ENCODE results near the gene PPP1R16B.
A peak's percentile ranks its signal among the peaks of the same experiment; 100 is the strongest.

PPP1R16B gene

DNA sequence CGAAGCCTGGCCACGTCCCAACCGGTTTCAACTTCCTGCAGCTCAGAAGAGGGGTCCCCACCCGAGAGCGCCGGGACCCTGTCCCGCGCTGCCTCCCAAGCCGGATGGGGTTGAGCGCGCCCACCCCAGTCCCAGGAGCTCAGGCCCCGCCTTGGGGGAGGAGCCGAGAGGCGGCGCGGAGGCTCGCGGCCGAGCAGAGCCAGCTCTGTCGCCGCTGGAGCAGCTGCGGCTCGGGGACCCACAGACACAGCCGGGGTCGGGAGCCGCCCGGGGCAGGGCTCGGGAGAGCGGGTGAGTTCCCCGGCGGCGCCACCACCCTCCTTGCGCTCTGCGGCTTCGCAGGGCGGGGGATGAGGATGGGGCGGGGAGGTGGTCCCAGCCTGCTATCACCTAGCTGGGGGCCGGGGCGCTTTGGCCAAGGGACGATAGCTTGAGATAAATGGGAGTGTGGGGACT lies at the start of gene PPP1R16B:
Gene PPP1R16B (plus strand): TSS at position 196 of the 456 bp plus-strand sequence. CDS start 30,229 bp downstream, outside the sequence.
- peak; percentile 55 to 70 (median 55) for DNase-seq (ENCODE audit: low read depth in 2 of 3, low spot score in 2 of 3)

DNA sequence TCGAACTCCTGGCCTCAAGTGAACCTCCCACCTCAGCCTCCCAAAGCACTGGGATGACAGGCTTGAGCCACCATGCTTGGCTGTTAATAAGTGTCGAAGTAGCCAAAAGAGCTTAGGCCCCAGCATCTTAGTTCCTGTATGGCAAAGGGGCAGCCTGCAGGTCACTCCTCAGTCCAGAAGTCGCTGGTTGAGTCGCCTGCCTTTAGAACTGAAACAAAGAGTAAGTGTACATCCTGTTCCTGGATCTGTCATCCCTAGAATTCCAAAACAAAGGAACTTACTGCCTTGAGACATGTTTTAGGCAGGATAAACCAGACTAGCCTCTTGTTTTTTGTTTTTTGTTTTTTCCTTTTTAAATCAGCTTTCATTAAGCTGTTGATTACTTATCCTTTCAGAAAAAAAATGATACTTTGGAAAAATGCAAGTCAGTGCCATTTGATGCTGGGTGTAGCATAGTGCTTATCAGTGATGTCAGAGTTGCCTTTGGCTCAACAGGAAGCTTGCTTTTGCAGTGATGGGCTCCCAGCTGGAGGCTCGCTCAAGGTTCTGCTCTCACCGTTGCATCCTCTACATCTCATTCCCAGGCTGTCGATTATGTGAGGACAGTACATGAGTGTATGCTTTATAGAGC lies 48.2 kb upstream of the PPP1R16B start:
- no peak for DNase-seq (ENCODE audit: low read depth in 2 of 3, low spot score in 2 of 3)

DNA sequence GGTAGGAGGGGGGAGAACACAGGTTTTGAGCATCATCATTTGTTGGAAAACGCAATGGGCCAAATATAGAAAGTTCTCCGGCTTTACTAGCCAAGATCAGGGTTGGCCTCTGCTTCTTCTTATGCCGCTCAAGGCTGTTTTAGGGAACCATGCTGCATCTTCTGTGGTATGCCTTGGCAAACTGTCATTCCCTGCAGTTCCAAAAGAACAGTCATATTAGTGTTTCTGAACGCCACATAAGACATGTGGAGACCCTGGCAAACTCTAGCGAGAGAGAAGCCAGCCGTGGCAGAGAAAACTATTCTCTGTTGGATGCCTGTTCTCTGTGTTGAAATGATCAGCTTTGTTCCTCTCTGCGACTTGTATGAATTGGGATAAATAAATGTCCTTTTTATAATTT lies 46.4 kb upstream of the PPP1R16B start:
- no peak for DNase-seq (ENCODE audit: low read depth in 2 of 3, low spot score in 2 of 3)

DNA sequence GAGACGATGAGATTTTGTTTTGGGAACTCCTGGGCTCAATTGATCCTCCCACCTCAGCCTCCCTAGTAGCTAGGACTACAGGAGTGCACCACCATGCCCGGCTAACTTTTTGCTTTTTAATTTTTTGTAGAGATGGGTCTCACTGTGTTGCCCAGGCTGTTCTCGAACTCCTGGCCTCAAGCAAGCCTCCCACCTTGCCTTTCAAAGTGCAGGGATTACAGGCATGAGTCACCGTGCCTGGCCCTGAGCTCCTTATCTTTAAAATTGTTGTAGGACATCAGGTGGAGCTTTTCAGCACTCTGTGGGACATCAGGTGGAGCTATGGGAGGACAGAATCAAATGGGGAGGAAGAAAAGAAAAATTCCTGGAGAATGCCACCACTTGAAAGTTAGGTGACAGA lies 44.5 kb upstream of the PPP1R16B start:
- no peak for DNase-seq (ENCODE audit: low read depth in 2 of 3, low spot score in 2 of 3)

DNA sequence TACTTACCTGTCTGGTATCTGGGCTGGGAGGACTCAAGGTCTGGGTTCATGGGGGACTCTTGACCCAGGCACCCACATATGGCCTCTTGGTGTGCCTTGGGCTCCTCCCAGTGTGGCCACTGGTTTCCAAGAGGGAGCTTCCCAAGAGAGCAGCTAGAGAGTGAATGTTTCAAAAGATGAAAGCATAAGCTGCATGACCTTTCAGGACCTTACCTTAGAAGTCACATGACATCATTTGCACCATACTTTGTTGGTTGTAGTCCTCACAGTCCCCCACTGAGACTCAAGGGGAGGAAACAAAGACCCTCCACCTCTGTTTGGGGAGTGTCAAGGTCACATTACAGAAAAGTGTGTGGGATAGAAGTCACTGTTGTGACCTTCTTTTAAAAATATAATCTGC lies 43.3 kb upstream of the PPP1R16B start:
- no peak for DNase-seq (ENCODE audit: low read depth in 2 of 3, low spot score in 2 of 3)

DNA sequence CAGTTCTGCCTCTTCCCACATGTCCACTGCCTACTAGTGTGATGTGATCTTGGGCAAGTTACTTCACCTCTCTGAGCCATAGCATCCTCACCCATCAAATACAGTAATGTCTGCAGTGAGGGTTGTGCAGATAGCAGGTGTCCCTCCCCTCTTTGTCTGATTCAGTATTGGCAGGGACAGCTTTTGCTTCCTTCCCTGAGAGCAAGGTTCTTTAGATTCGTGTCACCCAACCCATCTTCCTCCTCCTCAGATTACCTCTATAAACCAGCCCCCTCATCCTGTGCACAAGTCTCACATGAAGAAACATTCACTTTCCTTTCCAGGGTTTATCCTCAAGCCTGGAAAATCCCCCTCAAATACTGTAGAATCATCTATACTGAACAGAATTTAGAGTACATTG lies 41.9 kb upstream of the PPP1R16B start:
- no peak for DNase-seq (ENCODE audit: low read depth in 2 of 3, low spot score in 2 of 3)

DNA sequence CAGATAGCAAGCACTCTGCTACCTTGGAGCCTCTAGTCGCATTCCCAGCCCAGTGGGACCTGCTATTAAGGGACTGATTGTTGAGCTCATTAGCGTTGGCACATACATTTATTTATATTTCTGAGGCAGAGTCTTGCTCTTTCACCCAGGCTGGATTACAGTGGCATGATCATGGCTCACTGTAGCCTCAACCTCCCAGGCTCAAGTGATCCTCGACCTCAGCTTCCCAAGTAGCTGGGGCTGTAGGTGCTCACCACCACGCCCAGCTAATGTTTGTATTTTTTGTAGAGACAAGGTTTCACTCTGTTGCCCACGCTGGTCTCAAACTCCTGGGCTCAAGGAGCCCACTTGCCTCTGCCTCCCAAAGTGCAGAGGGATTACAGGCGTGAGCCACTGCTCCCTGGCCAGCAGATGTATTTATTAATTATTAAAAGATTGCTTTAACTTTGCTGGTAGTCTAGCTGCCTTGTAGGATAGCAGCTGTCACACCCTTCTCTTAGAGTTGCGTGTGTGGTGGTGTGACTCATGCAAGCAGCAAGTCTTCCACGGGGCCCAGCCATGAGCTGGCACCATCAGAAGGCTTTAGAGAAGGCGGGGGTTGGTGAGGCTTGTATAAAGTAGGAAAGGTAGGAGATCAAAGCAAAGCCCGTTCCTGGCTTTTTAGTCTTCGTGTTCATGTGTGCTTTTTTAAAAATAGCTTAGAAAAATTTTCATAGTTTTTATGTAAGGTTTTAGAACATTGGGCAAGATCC lies 40.8 kb upstream of the PPP1R16B start:
- peak in 2 of 3 experiments; percentile 19 to 32 for DNase-seq (ENCODE audit: low read depth in 2 of 3, low spot score in 2 of 3)

DNA sequence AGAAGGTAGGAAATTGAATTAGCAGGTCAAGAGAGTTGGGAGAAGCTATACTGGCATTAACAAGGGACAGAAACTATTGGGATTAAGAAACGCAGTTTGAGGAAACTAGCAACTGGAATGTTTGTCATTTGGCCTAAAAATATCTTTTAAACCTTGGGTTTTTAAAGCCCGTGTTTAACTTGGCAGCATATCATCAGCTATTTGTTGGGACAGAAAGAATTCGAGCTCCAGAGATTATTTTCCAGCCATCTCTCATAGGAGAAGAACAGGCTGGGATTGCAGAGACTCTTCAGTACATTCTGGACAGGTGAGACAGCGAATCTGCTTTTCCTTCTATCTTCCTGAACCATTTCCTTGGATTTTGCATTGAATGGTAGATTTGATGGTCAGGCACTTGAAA lies 39.4 kb upstream of the PPP1R16B start:
- DNase-seq (ENCODE audit: low read depth in 2 of 3, low spot score in 2 of 3): no peak

DNA sequence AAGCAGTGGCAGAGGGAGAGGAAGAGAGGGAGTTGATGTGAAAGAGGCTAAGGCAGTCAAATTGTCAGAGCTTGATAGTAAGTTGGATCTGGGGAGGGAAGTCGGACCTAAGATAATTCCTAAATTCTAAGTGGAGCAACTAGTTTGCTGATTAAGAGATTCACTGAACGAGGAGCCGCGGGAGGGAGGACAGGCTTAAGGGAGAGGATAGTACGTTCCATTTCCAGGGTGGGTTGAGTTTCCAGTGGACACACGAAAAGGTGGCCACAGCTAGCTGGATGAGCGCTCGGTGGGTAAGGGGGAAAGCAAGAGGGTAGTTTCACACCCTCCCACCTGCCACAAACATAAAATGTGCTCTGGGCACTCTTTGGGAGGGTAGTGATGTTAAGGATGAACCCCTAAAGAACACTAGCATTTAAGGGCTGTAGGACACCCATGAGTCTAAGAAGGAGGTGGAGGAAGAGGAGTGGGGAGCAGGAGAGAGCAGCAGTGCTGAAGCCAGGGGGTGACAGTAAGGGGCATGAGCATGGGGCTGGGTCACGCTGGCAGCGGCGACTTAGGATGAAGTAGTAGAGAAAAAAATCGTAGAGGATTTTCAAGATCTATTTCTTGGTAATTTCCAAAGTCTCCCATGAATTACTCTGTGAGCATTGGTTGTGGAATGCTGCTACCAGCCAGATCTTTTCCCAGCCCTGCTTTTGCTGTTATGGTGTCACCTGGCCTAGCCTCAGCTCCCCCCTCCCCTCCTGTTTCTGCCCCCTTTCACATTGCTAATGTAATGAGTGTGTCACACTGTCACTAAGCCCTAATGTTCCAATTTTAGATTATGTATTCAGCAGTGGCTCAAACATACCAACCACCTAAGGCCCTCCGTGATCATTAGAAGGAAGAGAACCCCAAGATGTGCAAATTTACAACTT lies 35.9 kb upstream of the PPP1R16B start:
- no peak for DNase-seq (ENCODE audit: low read depth in 2 of 3, low spot score in 2 of 3)

DNA sequence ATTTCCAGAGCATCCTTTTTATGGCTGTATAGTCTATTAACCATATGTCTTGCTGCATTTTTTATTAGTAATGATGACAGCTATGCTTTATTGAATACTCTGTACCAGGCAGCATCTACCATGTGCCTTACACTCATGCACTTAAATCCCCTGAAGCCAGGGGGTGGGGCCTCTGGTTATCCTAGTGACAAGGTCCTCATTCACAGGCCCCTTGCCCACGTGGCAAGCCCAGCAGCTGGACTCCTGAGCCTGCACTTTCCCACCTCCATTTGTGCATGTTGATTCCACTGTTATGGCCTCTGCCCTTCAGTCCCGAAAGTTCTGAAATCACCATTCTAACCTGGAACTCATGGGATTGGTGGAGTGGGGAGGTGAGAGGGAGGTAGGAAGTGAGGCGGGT lies 35.0 kb upstream of the PPP1R16B start:
- no peak for DNase-seq (ENCODE audit: low read depth in 2 of 3, low spot score in 2 of 3)

DNA sequence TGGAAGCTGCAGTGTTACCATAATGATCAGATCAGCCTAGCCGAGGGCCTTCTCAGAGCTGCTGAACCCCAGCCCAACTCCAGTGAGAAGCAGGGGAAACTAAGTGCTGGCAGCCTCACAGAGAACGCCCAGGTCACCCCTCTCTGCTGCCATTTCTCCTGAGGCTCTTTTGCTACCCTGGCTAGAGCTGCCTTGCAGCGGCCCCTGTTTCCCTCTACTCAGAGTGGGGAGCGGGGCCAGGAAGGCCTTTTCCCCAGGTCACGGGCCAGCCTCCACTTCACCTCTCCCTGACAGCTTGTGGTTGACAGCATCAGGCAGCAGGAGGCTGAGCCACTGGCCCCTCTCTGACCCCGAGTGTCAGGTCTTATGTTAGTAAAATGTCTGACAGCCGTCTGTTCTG lies 34.5 kb upstream of the PPP1R16B start:
- no peak for DNase-seq (ENCODE audit: low read depth in 2 of 3, low spot score in 2 of 3)

DNA sequence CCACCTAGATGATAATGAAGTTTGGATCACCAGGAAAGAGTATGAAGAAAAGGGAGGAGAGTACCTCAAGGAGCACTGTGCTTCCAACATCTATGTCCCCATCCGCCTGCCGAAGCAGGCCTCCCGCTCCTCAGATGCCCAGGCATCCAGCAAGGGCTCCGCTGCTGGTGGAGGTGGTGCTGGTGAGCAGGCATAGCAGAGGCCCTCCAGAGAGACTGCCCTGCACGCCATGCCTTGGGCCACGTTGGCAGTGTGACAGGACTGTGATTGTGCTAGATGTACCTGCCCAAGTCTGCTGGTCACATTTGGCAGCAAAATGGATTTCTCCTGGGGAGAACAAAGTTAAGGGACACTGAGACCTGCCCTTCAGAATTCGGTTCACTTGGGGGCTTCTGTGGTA lies 33.9 kb upstream of the PPP1R16B start:
- no peak for DNase-seq (ENCODE audit: low read depth in 2 of 3, low spot score in 2 of 3)

DNA sequence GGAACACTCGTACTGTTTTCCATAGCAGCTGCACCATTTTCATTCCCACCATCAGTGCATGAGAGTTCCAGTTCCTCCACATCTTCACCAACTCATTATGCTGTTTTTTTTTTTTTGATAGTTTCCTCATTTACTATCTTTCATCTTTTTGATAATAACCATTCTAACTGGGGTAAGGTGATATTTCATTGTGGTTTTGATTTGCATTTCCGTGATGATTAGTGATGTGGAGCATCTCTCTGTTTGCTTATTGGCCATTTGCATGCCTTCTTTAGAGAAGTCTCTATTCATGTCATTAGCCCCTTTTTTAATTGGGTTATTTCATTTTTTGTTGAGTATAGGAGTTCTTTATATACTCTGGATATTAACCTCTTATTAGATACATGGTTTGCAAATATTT lies 31.3 kb upstream of the PPP1R16B start:
- no peak for DNase-seq (ENCODE audit: low read depth in 2 of 3, low spot score in 2 of 3)

DNA sequence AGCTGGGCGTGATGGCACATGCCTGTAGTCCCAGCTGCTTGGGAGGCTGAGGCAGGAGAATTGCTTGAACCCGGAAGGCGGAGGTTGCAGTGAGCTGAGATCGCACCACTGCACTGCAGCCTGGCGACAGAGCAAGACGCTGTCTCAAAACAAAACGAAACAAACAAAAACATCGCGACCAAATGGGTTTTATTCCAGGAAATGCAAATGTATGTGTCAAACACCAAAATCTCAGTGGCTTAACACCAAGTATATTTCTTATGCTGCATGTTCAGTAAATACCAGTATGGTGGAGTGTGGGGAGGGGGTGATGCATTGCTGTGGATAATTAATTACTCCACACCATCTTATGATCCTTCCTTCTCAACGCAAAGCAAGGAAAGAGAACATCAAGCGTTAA lies 29.1 kb upstream of the PPP1R16B start:
- DNase-seq (ENCODE audit: low read depth in 2 of 3, low spot score in 2 of 3): no peak

DNA sequence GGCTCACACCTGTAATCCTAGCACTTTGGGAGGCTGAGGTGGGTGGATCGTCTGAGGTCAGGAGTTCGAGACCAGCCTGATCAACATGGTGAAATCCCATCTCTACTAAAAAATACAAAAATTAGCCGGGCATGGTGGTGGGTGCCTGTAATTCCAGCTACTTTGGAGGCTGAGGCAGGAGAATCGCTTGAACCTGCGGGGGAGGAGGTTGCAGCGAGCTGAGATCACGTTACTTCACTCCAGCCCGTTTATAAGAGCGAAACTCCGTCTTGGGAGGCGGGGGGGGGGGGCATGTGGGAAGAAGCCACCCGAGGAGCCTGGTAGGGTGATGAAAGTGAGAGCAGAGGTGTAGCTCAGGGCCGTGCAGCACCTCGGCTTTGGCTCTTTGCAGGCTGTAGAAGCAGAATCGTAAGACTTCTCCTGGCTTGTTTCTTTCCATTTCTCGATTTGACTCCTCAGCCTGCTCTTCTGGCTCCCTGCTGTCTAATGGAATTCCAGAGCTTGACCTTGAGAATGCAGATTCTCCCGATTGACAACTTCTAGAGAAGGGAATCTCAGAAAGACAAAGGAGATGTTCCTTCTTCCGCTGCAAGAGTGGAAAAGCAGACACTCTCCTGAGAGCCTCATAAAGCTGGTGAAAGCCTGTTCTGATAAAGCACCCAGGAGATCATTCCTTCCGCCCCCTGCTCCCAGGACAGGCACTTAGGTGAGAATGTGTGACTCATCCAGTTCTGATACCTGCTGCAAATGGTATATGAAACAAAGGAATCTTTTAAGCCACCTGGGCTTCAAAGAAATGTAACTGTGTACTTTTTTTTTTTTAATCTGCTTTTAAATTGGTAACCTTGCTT lies 26.0 kb upstream of the PPP1R16B start:
- no peak for DNase-seq (ENCODE audit: low read depth in 2 of 3, low spot score in 2 of 3)

DNA sequence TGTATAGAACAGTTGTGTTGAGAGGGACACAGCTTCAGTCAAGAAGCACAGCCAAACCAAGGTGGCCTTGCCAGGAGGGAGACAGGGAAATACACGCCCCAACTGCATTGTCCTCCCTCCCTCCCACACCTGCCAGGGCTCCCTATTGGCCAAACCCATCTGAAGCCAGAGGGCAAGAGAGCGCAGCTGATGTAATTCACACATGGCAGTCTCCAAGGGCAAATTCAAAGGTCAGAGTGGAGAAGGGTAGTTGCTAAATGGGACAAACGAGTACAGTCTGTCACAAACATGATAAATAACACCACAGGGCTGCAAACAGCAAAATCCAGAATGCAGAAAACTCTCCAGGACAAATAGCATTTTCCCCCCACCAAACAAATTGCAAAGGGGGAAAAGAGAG lies 23.2 kb upstream of the PPP1R16B start:
- DNase-seq (ENCODE audit: low read depth in 2 of 3, low spot score in 2 of 3): no peak

DNA sequence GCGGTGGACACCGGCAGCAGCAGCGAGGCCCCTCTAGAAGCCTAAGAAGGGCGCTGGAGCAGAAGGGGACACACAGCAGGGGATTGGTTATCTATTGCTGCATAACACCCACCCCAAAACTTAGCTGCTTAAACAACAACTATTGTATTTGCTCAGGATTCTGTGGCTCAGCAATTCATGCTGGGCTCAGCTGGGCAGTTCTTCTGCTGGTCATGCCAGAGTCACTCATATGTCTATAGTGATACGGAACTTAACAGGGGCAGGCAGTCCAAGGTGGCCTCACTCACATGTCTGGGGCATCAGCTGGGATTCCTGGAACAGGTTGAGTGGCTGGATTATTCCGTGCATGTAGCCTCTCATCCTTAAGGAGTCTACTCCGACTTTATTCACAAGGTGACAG lies 17.6 kb upstream of the PPP1R16B start:
- no peak for DNase-seq (ENCODE audit: low read depth in 2 of 3, low spot score in 2 of 3)

DNA sequence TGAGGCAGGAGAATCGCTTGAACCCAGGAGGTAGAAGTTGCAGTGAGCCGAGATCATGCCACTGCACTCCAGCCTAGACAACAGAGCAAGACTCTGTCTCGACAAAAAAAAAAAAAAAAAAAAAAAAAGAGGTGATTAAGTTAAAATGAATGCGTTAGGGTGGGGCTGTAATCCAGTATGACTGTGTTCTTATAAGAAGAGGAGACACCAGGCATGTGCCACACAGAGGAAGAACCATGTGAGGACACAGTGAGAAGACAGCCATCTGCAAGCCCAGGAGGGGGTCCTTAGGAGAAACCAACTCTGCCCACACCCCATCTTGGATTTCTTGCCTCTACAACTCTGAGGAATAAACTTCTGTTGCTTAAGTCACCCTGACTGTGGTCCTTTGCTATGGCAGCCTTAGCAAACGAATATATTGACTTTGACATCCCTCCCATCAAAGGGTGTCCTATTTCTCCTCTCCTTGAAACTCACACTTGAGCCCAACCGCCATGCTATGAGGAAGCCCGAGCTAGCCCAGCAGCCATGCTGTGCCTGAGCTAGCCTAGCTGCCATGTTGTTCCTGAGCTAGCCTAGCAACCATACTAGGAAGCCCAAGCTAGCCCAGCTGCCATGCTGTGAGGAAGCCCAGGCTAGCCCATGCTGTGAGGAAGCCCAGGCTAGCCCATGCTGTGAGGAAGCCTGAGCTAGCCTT lies 15.8 kb upstream of the PPP1R16B start:
- DNase-seq (ENCODE audit: low read depth in 2 of 3, low spot score in 2 of 3): no peak

DNA sequence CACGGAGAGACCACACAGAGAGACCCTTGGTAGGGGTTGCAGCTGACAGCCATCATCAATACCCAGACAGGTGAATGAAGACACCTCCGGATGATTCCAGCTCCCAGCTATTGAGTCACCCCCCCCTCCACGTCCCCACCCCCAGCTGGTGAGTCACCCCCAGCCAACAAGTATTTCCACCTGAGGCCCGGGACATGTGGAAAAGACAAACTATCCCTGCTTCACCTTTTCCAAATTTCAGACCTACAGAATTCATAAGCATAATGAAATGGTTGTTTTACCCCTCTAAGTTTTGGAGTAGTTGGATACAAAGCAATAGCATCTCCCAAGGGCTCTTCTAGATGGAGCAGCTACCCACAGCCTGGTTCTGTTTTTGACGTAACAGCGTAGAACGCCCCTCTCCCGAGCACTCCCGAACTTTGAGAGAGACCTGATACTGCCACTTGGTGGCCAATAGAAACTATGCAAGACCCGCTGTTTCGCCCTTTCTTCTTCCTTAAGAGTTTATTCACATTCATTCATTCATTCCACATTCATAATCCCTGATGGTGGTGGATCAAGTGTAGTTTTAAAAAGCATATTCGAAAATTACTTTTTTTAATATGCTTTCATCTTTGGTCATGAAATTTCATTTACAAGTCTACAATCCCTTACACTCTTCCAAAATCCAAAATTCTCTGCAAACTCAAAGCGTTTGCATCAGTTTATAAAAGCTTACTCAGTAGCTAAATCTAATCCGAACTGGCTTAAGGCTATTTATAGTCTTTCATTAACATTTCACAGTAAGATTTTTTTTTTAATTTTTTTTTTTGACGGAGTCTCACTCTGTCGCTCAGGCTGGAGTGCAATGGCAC lies 15.1 kb upstream of the PPP1R16B start:
- no peak for DNase-seq (ENCODE audit: low read depth in 2 of 3, low spot score in 2 of 3)
